NB4 (cell line): Measurements from ENCODE around the gene MOGAT3.
A peak's percentile ranks its signal among the peaks of the same experiment; 100 is the strongest.

Experiments
- DNase-seq: peaks from one replicate; pipeline ENCODE4 v3.0.0; 2010; ENCODE audit warnings: low read depth
- H3K4me3 ChIP-seq: one replicate; pipeline ENCODE4 v1.5.1; 2011; ENCODE audit warnings: mild to moderate bottlenecking, low read depth, low read length, moderate library complexity
- MYC ChIP-seq: IDR thresholded peaks from 2 replicates; pipeline ENCODE4 v1.6.1; 2011; ENCODE audit warnings: low read depth, low read length
- POLR2A ChIP-seq: IDR thresholded peaks from 2 replicates; pipeline ENCODE4 v1.6.1; 2011; ENCODE audit warnings: mild to moderate bottlenecking; ENCODE audit not compliant: insufficient read length; ENCODE audit errors: extremely low read depth
- TF ChIP-seq, protein P1 (sequence below): IDR thresholded peaks from one replicate; pipeline ENCODE4 v1.5.1; 2012; ENCODE audit warnings: low read depth, low read length
- TF ChIP-seq, protein P2 (sequence below): IDR thresholded peaks from 2 replicates; pipeline ENCODE4 v1.6.1; 2011; ENCODE audit warnings: low read depth, low read length

MOGAT3 gene

GRCh38 chr7:101197991-101198390 is 2.8 kb downstream of the MOGAT3 start:
- DNase-seq: no peak
- TF ChIP-seq, protein P1, sequence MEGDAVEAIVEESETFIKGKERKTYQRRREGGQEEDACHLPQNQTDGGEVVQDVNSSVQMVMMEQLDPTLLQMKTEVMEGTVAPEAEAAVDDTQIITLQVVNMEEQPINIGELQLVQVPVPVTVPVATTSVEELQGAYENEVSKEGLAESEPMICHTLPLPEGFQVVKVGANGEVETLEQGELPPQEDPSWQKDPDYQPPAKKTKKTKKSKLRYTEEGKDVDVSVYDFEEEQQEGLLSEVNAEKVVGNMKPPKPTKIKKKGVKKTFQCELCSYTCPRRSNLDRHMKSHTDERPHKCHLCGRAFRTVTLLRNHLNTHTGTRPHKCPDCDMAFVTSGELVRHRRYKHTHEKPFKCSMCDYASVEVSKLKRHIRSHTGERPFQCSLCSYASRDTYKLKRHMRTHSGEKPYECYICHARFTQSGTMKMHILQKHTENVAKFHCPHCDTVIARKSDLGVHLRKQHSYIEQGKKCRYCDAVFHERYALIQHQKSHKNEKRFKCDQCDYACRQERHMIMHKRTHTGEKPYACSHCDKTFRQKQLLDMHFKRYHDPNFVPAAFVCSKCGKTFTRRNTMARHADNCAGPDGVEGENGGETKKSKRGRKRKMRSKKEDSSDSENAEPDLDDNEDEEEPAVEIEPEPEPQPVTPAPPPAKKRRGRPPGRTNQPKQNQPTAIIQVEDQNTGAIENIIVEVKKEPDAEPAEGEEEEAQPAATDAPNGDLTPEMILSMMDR: no peak
- TF ChIP-seq POLR2A (no peak), MYC (no peak)
- TF ChIP-seq, protein P2, sequence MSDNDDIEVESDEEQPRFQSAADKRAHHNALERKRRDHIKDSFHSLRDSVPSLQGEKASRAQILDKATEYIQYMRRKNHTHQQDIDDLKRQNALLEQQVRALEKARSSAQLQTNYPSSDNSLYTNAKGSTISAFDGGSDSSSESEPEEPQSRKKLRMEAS: no peak
- no peak overlapping the region for H3K4me3 ChIP-seq

DNA sequence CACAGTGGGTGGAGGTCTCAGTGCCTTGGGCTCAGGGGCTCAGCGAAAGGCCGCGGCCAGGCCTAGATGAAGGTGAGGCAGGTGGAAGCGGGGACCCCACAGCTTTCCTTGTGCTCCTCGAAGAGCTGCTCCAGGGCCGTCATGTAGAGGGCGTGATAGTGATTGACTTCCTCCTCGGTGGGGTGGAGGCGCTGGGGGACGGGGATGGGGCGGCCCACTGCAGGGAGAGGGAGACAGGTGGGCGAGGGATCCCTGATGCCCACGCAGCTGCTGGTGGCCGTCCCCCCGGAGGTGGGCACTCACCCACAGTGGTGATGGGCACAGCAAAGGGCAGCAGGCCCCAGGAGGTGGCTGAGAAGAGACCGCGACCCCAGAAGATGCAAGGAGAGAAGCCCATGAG is 5.0 kb downstream of the MOGAT3 start:
- no peak for TF ChIP-seq POLR2A
- TF ChIP-seq, protein P2: no peak
- TF ChIP-seq, protein P1: no peak
- no peak for TF ChIP-seq MYC
- DNase-seq: no peak
- no peak overlapping the region for H3K4me3 ChIP-seq

DNA sequence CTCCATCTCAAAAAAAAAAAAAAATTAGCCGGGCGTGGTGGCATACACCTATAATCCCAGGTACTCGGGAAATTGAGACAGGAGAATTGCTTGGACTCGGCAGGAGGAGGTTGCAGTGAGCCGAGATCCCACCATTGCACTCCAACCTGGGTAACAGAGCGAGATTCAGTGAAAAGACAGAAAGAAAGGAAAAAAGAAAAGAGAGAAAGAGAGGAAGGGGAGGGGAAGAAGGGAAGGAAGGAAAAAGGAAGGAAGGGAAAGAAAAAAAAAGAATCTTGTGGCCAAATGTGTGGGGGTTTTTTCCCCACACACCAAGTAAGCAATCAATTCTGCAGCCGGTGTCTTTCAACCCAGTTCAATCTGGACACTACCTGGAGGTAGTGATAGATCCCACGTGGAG is 11.7 kb downstream of the MOGAT3 start:
- no peak overlapping the region for H3K4me3 ChIP-seq
- TF ChIP-seq MYC (no peak), POLR2A (no peak)
- TF ChIP-seq, protein P2: no peak
- TF ChIP-seq, protein P1: no peak
- DNase-seq: no peak

DNA sequence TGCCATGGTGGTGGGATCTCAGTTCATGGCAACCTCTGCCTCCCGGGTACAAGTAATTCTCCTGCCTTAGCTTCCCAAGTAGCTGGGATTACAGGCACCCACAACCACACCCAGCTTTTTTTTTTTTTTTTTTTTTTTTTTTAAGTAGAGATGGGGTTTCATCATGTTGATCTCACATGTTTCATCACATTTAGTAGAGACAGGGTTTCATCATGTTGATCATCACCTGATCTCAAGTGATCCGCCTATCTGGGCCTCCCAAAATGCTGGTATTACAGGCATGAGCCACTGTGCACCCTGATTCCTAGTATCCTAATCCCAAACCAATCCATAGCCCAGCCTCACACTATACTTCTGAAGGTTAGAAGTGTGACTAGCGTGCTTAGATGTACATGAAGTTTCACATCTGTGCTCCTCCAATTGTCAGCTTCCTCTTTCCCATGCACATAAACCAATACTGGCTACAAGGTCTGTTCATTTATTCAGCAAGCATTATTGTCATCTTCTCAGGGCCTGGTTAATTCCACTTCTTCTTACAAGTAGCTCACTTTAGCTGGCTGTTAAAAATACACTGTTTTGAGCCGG is 13.9 kb downstream of the MOGAT3 start:
- peak; percentile 59 for DNase-seq
- TF ChIP-seq, protein P1: no peak
- no peak for TF ChIP-seq MYC
- TF ChIP-seq, protein P2: 0 out of 2 replicates have a peak, but pooled peaks have one; percentile 18
- H3K4me3 ChIP-seq: no peak overlapping the region

DNA sequence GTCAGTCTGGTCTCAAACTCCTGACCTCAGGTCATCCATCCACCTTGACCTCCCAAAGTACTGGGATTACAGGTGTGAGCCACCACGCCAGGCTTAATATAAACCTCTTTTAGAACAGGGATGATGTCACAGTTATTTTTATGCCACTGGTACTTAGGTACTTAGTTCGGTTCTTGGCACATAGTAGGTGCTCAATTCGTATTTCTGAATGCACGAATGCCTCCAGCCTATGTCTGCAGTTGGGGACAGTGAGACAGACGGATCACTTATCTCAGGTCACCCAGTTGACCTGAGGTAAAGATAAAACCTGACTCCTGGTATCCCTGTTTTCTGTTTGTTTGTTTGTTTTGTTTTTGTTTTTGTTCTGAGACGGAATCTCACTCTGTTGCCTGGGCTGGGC is 14.6 kb downstream of the MOGAT3 start:
- no peak overlapping the region for H3K4me3 ChIP-seq
- DNase-seq: no peak
- TF ChIP-seq POLR2A: no peak

- TF ChIP-seq MYC: no peak
- TF ChIP-seq, protein P1: no peak
- TF ChIP-seq, protein P2: no peak
- TF ChIP-seq POLR2A: no peak
- DNase-seq: no peak
- no peak overlapping the region for H3K4me3 ChIP-seq
Measured at GRCh38 chr7:101185258-101185839, 15.5 kb downstream of the MOGAT3 start.
